Stromal cell of bone marrow (primary cell): ENCODE data around the gene GALE.
"Not testable (repeated sequence)": the region's sequence is repeated elsewhere in the genome, so short reads cannot be mapped to it uniquely, and the experiment has no call there.

Experiments used
- DNase-seq: peaks from one replicate; pipeline ENCODE4 v3.0.0-alpha.2; 2012; ENCODE audit warnings: low read depth

GALE gene

GRCh38 chr1:23809751-23810171 is 9.2 kb upstream of the GALE start:
- no peak for DNase-seq

GRCh38 chr1:23807453-23807852 is 6.9 kb upstream of the GALE start:
- DNase-seq: no peak

- no peak for DNase-seq
Measured at GRCh38 chr1:23806280-23806679, 5.7 kb upstream of the GALE start.

GRCh38 chr1:23805025-23805424 is 4.5 kb upstream of the GALE start:
- no peak for DNase-seq

- no peak for DNase-seq
Measured at GRCh38 chr1:23804183-23804835, 3.8 kb upstream of the GALE start.

GRCh38 chr1:23803674-23804073 is 3.1 kb upstream of the GALE start:
- no peak for DNase-seq

- DNase-seq: not testable (repeated sequence)
Measured at GRCh38 chr1:23802809-23803342, 2.3 kb upstream of the GALE start.

GRCh38 chr1:23801876-23802275 is 1.3 kb upstream of the GALE start:
- no peak for DNase-seq

- DNase-seq: no peak
Measured at GRCh38 chr1:23801338-23801748, 789 bp upstream of the GALE start.

- peak; percentile 31 for DNase-seq
Measured at GRCh38 chr1:23799570-23800399, 769 bp downstream of the GALE start.

- DNase-seq: no peak
Measured at GRCh38 chr1:23799255-23799569, 1.3 kb downstream of the GALE start.

GRCh38 chr1:23798662-23799142 is 1.9 kb downstream of the GALE start:
- DNase-seq: no peak

- no peak for DNase-seq
Measured at GRCh38 chr1:23797478-23798448, 2.8 kb downstream of the GALE start.

- DNase-seq: no peak
Measured at GRCh38 chr1:23796466-23797271, 3.9 kb downstream of the GALE start.

GRCh38 chr1:23795676-23796465 is 4.7 kb downstream of the GALE start:
- DNase-seq: no peak

GRCh38 chr1:23794732-23795182 is 5.8 kb downstream of the GALE start:
- DNase-seq: not testable (repeated sequence)

- no peak for DNase-seq
Measured at GRCh38 chr1:23793861-23794731, 6.5 kb downstream of the GALE start.

GRCh38 chr1:23793018-23793781 is 7.4 kb downstream of the GALE start:
- DNase-seq: peak; percentile 35
